ENCODE measurements around the gene RAB15.

DNA sequence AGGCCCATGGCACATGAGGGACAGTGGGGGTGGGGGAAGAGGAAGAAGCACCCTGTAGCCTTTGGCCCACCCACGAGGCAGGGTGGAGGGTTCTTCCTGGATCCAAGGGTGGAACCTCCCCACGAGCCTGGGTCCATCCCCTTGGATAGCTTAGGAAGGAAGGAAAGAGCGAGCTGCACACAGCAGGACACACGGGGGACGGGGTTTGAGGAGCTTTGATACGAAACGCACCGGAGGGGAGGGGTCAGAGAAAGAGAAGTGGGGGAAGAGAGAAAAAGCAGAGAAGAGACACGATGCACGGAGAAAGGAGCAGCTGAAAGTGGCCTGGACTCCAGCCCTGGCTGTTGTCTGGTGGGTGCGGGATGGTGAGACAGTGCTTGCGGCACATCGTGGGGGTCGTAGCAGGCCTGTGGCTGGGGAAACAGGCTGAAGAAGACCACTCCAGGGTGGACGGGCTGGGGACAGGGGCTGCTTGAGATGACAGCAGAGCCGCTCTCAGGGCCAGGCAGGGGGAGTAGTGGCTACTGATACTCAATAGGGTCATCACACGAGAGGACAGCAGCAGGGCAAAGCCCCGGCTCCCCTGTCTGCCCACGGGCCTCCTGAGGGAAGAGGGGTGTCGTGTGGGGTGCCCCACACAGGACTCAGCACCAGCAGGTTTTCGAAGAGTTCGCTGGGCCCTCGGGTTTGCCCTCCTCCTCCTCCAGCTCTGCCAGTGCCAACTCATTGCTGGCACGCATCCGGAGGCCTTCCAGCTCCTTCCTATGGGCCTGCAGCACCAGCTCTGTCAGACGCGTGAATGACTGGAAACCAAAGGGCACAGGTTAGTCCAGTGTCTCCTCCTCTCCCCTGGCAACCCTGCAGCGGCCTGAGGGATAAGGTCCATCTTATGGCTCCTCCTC is 24.2 kb downstream of the RAB15 start:
- TF ChIP-seq, protein P1, sequence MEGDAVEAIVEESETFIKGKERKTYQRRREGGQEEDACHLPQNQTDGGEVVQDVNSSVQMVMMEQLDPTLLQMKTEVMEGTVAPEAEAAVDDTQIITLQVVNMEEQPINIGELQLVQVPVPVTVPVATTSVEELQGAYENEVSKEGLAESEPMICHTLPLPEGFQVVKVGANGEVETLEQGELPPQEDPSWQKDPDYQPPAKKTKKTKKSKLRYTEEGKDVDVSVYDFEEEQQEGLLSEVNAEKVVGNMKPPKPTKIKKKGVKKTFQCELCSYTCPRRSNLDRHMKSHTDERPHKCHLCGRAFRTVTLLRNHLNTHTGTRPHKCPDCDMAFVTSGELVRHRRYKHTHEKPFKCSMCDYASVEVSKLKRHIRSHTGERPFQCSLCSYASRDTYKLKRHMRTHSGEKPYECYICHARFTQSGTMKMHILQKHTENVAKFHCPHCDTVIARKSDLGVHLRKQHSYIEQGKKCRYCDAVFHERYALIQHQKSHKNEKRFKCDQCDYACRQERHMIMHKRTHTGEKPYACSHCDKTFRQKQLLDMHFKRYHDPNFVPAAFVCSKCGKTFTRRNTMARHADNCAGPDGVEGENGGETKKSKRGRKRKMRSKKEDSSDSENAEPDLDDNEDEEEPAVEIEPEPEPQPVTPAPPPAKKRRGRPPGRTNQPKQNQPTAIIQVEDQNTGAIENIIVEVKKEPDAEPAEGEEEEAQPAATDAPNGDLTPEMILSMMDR (IDR thresholded peaks at IDR 0.05): no peak
- no peak for TF ChIP-seq POLR2A (IDR thresholded peaks at IDR 0.05)
